ENCODE measurements around the gene XPA.

The XPA gene

DNA sequence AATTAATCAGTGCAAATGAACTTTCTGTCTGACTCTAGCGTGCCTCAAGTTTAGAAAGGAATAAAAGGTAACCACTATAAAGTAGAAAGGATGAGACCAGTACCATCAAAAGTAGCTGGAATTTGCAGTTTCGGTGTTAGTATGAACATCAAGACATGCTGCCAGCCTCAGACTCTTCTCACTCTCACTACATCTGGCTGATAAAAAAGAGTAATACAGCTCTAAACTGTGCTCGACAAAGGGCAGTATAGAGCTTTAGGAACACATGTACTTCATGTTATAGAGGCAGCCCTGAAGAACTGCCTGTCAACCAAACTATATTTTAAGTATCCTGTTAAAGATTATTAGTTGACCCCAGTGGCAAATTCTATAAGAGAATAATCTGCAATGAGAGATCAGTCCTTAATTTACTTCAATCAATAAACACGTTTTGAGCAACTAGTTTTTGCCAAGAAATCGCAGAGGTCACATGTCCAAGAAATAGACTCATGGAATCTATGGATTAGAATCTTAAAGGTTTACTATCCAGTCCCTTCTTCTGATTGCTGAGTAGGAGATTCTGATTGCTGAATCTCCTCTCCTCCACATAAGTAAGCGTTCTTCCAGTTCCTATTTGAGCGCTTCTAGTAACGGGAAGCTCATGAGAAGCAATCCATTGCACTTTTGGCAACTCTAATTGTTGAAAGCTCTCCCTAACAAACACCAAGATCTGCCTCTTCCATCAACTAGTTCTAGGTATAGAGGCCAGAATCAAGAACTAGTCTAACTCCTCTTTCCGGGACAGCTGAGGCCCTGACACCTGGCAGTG, 941 bp downstream of the XPA start:
- no peak for TF ChIP-seq RARB (CRISPR knock-in tag; IDR thresholded peaks at IDR 0.05)
- no peak for TF ChIP-seq ZNF8 (CRISPR knock-in tag; IDR thresholded peaks at IDR 0.05)
- TF ChIP-seq PATZ1 (CRISPR knock-in tag; IDR thresholded peaks at IDR 0.05; ENCODE audit: borderline replicate concordance), result no peak
- no peak for TF ChIP-seq ISL1 (CRISPR knock-in tag; IDR thresholded peaks at IDR 0.05)
- TF ChIP-seq SNAI2 (CRISPR knock-in tag; IDR thresholded peaks at IDR 0.05), result no peak
- no peak for TF ChIP-seq TOX (CRISPR knock-in tag; IDR thresholded peaks at IDR 0.05; ENCODE audit: borderline replicate concordance)
- TF ChIP-seq ZC3H10 (CRISPR knock-in tag; IDR thresholded peaks at IDR 0.05), result no peak
- no peak for TF ChIP-seq ZFP3 (CRISPR knock-in tag; IDR thresholded peaks at IDR 0.05)
- no peak for TF ChIP-seq BACH2 (CRISPR knock-in tag; IDR thresholded peaks at IDR 0.05; ENCODE audit: borderline replicate concordance)
- TF ChIP-seq ESRRG (CRISPR knock-in tag; IDR thresholded peaks at IDR 0.05), result no peak
- TF ChIP-seq OSR1 (CRISPR knock-in tag; IDR thresholded peaks at IDR 0.05), result no peak
- TF ChIP-seq CREB5 (CRISPR knock-in tag; IDR thresholded peaks at IDR 0.05; ENCODE audit: low read depth), result no peak
- TF ChIP-seq CSDC2 (CRISPR knock-in tag; IDR thresholded peaks at IDR 0.05), result no peak
- no peak for TF ChIP-seq GLIS3 (CRISPR knock-in tag; IDR thresholded peaks at IDR 0.05)
- no peak for TF ChIP-seq ZNF70 (CRISPR knock-in tag; IDR thresholded peaks at IDR 0.05)
- TF ChIP-seq ZFP30 (CRISPR knock-in tag; IDR thresholded peaks at IDR 0.05), result no peak
- TF ChIP-seq PPARA (CRISPR knock-in tag; IDR thresholded peaks at IDR 0.05; ENCODE audit: borderline replicate concordance), result no peak
- TF ChIP-seq TCF4 (CRISPR knock-in tag; IDR thresholded peaks at IDR 0.05; ENCODE audit: borderline replicate concordance), result no peak
- no peak for TF ChIP-seq CSRNP3 (CRISPR knock-in tag; IDR thresholded peaks at IDR 0.05)
- 0 out of 3 replicates have a peak, but pooled peaks have one; percentile 9 for ATAC-seq

DNA sequence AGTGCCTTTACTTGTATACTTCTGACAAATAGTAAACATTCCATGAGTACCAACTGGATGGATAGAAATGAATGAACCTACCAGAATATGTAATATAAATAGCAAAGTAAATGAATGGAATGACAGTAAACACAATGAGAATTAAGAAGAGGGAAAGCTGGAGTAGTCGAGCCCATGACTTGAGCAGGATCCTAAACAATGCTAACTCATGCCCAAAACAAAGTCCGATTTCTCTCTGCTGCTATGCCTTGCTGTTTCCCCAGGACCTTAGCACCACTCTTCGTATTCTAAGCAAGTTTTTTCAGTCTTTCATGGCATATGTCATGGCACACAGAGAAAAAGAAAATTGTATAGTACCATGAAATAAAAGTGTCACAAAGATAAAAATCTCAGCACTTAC, 1.8 kb downstream of the XPA start:
- TF ChIP-seq TCF4 (CRISPR knock-in tag; IDR thresholded peaks at IDR 0.05; ENCODE audit: borderline replicate concordance), result no peak
- TF ChIP-seq ZFP3 (CRISPR knock-in tag; IDR thresholded peaks at IDR 0.05), result no peak
- TF ChIP-seq TOX (CRISPR knock-in tag; IDR thresholded peaks at IDR 0.05; ENCODE audit: borderline replicate concordance), result no peak
- no peak for TF ChIP-seq ISL1 (CRISPR knock-in tag; IDR thresholded peaks at IDR 0.05)
- no peak for TF ChIP-seq OSR1 (CRISPR knock-in tag; IDR thresholded peaks at IDR 0.05)
- no peak for TF ChIP-seq PPARA (CRISPR knock-in tag; IDR thresholded peaks at IDR 0.05; ENCODE audit: borderline replicate concordance)
- TF ChIP-seq ZC3H10 (CRISPR knock-in tag; IDR thresholded peaks at IDR 0.05), result no peak
- TF ChIP-seq CSDC2 (CRISPR knock-in tag; IDR thresholded peaks at IDR 0.05), result no peak
- no peak for TF ChIP-seq ARNTL (CRISPR knock-in tag; IDR thresholded peaks at IDR 0.05; ENCODE audit: borderline replicate concordance, low read depth)
- TF ChIP-seq ZNF8 (CRISPR knock-in tag; IDR thresholded peaks at IDR 0.05), result no peak
- TF ChIP-seq GLIS3 (CRISPR knock-in tag; IDR thresholded peaks at IDR 0.05), result no peak
- no peak for TF ChIP-seq CREB5 (CRISPR knock-in tag; IDR thresholded peaks at IDR 0.05; ENCODE audit: low read depth)
- TF ChIP-seq ZFP30 (CRISPR knock-in tag; IDR thresholded peaks at IDR 0.05), result no peak
- no peak for TF ChIP-seq CSRNP3 (CRISPR knock-in tag; IDR thresholded peaks at IDR 0.05)
- no peak for TF ChIP-seq SNAI2 (CRISPR knock-in tag; IDR thresholded peaks at IDR 0.05)
- ATAC-seq, result no peak

GRCh38 chr9:97694769-97695168, 2.4 kb downstream of the XPA start:
- no peak for TF ChIP-seq ZNF565 (CRISPR knock-in tag; conservative IDR thresholded peaks at IDR 0.05; ENCODE audit: low read depth)
- no peak for TF ChIP-seq GLIS3 (CRISPR knock-in tag; IDR thresholded peaks at IDR 0.05)
- TF ChIP-seq ZC3H10 (CRISPR knock-in tag; IDR thresholded peaks at IDR 0.05), result no peak
- TF ChIP-seq SNAI2 (CRISPR knock-in tag; IDR thresholded peaks at IDR 0.05), result no peak
- TF ChIP-seq ZNF70 (CRISPR knock-in tag; IDR thresholded peaks at IDR 0.05), result no peak
- TF ChIP-seq ESRRG (CRISPR knock-in tag; IDR thresholded peaks at IDR 0.05), result no peak
- ATAC-seq, result no peak

Measured in SK-N-SH treated with all-trans-retinoic acid at 6 μM for 48 hours (cell line).